PFSK-1 (cell line): ENCODE data around the gene ACOX3.

Source experiments
- FOXP2 ChIP-seq: optimal IDR thresholded peaks from 2 replicates; pipeline ENCODE3; 2011; ENCODE audit warnings: borderline replicate concordance, control low read depth, inconsistent platforms; ENCODE audit not compliant: insufficient read depth; ENCODE audit errors: extremely low read length, extremely low read depth
- POLR2AphosphoS5 ChIP-seq: IDR thresholded peaks from 2 replicates; pipeline ENCODE4 v1.6.1; 2012; ENCODE audit warnings: low read depth, mild to moderate bottlenecking, control low read depth, low read length, moderate library complexity
- REST ChIP-seq, 2 experiments: IDR thresholded peaks; 2 replicates each; pipeline versions ENCODE4 v1.6.1 to v1.8.0; 2011 to 2012; ENCODE audit warnings: low read depth in 2 of 2, low read length in 2 of 2, control low read depth in 1 of 2, inconsistent platforms in 1 of 2, mild to moderate bottlenecking in 1 of 2, moderate library complexity in 1 of 2; ENCODE audit not compliant: insufficient read depth in 1 of 2
- SIN3A ChIP-seq: IDR thresholded peaks from 2 replicates; pipeline ENCODE4 v1.6.1; 2012; ENCODE audit warnings: mild to moderate bottlenecking, low read length, moderate library complexity, borderline replicate concordance; ENCODE audit not compliant: insufficient read depth
- TAF1 ChIP-seq: IDR thresholded peaks from 2 replicates; pipeline ENCODE4 v1.6.1; 2012; ENCODE audit warnings: low read length, control low read depth, borderline replicate concordance; ENCODE audit not compliant: insufficient read depth

GRCh38 chr4:8352368-8353157 lies 88.0 kb downstream of the ACOX3 start:
- TF ChIP-seq POLR2AphosphoS5 (no peak), TAF1 (no peak), SIN3A (no peak), FOXP2 (no peak), REST (IDR thresholded peaks at IDR 0.05; ENCODE audit: insufficient read depth in 1 of 2, low read depth in 2 of 2, low read length in 2 of 2) (no peak)
